Endothelial cell of umbilical vein (primary cell): ENCODE results near the gene FOXJ1. TPM values are rescaled to one million over a fixed set of nuclear protein-coding genes. Genes with fewer than 3 reads are reported as not detected.

Source experiments
- BruUV-seq: library from RNA; stranded (reverse); fragments of 400-500 nt; replicated peaks from 2 replicates; lab custom pipeline; 2021; lab: Mats Ljungman, UMichigan
- CTCF ChIA-PET: fragments of 300-600, 350-600 bp; sonication (Branson Sonifier 250); formaldehyde crosslinking; loops from one replicate; lab custom pipeline; 2021; ENCODE audit warnings: antibody characterized with exemption, inconsistent platforms; lab: Charles Lee
- POLR2A ChIA-PET: fragments of 300-600, 350-600 bp; sonication (Branson Sonifier 250); formaldehyde crosslinking; loops from one replicate; lab custom pipeline; 2021; ENCODE audit warnings: antibody characterized with exemption, inconsistent platforms; lab: Charles Lee
- DNase-seq: peaks from one replicate; pipeline ENCODE4 v3.0.0-alpha.2; 2011; ENCODE audit warnings: low read depth, low spot score
- FAIRE-seq: peaks from 2 replicates; lab custom pipeline; 2011; peaks lifted over from hg19 to GRCh38; lab: Jason Lieb, UNC
- H2AFZ ChIP-seq: 2 replicates; pipeline ENCODE4 v1.6.0; 2012; ENCODE audit warnings: low read depth, low read length, control low read depth, inconsistent platforms
- H3K27ac ChIP-seq: 2 replicates; pipeline ENCODE4 v1.5.1; 2011; ENCODE audit warnings: low read depth, mild to moderate bottlenecking, control low read depth, low read length, moderate library complexity; ENCODE audit not compliant: insufficient read depth
- H3K27me3 ChIP-seq, 2 experiments: 2 replicates each; pipeline versions ENCODE4 v1.6.0 to v1.6.1; 2011; ENCODE audit warnings: low read length in 2 of 2, mixed read lengths in 1 of 2; ENCODE audit not compliant: control insufficient read depth in 2 of 2, insufficient read depth in 2 of 2
- H3K36me3 ChIP-seq, 2 experiments: 2 replicates in 1 of 2; 3 replicates in 1 of 2; pipeline ENCODE4 v1.5.1; 2011; ENCODE audit warnings: low read length in 2 of 2, mild to moderate bottlenecking in 1 of 2, moderate library complexity in 1 of 2; ENCODE audit not compliant: control insufficient read depth in 2 of 2, insufficient read depth in 2 of 2; ENCODE audit errors: extremely low read depth in 1 of 2
- H3K4me1 ChIP-seq: 3 replicates; pipeline ENCODE4 v1.5.1; 2011; ENCODE audit warnings: mild to moderate bottlenecking, low read length; ENCODE audit not compliant: control insufficient read depth, insufficient read depth; ENCODE audit errors: extremely low read depth
- H3K4me2 ChIP-seq: 2 replicates; pipeline ENCODE4 v1.6.1; 2011; ENCODE audit warnings: low read length, control low read depth, mixed read lengths; ENCODE audit not compliant: insufficient read depth
- H3K4me3 ChIP-seq, 3 experiments: fragments of 200-600 bp in 1 of 3; sonication (generic), shearing (Covaris generic) in 1 of 3; replicated peaks in 1 of 3; 2 replicates each; pipeline ENCODE4 v1.5.1; 2011 to 2016; ENCODE audit warnings: control low read depth in 3 of 3, low read length in 3 of 3, mild to moderate bottlenecking in 2 of 3, inconsistent platforms in 1 of 3, low read depth in 1 of 3, moderate library complexity in 1 of 3; ENCODE audit not compliant: insufficient read depth in 1 of 3
- H3K79me2 ChIP-seq: 2 replicates; pipeline ENCODE4 v1.6.0; 2012; ENCODE audit warnings: low read length, inconsistent platforms; ENCODE audit not compliant: control insufficient read depth, insufficient read depth
- H3K9ac ChIP-seq: replicated peaks from 2 replicates; pipeline ENCODE3; 2011; ENCODE audit warnings: low read length, control low read depth; ENCODE audit not compliant: insufficient read depth; ENCODE audit errors: extremely low read depth
- H3K9me1 ChIP-seq: replicated peaks from 3 replicates; pipeline ENCODE4 v1.6.0; 2011; ENCODE audit warnings: mild to moderate bottlenecking, low read length; ENCODE audit not compliant: control insufficient read depth, insufficient read depth; ENCODE audit errors: extremely low read depth
- H3K9me3 ChIP-seq: replicated peaks from 2 replicates; pipeline ENCODE4 v1.5.1; 2012; ENCODE audit warnings: low read length, inconsistent platforms; ENCODE audit not compliant: control insufficient read depth, insufficient read depth
- H4K20me1 ChIP-seq: replicated peaks from 2 replicates; pipeline ENCODE3; 2011; ENCODE audit warnings: mild to moderate bottlenecking, low read length; ENCODE audit not compliant: control insufficient read depth, insufficient read depth; ENCODE audit errors: extremely low read depth
- CTCF ChIP-seq, 2 donors: IDR thresholded peaks; 1 replicate in 1 of 2; 2 replicates in 1 of 2; pipeline ENCODE4 v1.5.1; 2011; ENCODE audit warnings: low read length in 2 of 2, mild to moderate bottlenecking in 2 of 2, moderate library complexity in 2 of 2, control low read depth in 1 of 2, inconsistent platforms in 1 of 2, low read depth in 1 of 2; ENCODE audit not compliant: insufficient read depth in 1 of 2; ENCODE audit errors: extremely low read depth in 1 of 2
- MYC ChIP-seq: IDR thresholded peaks from one replicate; pipeline ENCODE4 v1.6.1; 2011; ENCODE audit warnings: mild to moderate bottlenecking, low read depth, low read length
- POLR2AphosphoS5 ChIP-seq: IDR thresholded peaks from 2 replicates; pipeline ENCODE4 v1.6.1; 2012; ENCODE audit warnings: low read depth, mild to moderate bottlenecking, control low read depth, low read length, moderate library complexity; ENCODE audit not compliant: insufficient read depth
- dilution Hi-C: fragments of 300-500 bp; cut with MboI; formaldehyde crosslinking; loops from one replicate; pipeline ENCODE4 v1.15.0; 2019; ENCODE audit warnings: low sequenced_read_pairs; ENCODE audit not compliant: extremely low pct_ligation_motif_present
- intact Hi-C: fragments of 100-400 bp; cut with micrococcal nuclease; formaldehyde crosslinking; loops from one replicate; pipeline ENCODE4 v1.10.0; 2022
- polyA plus RNA-seq, 4 experiments: library from polyadenylated mRNA; depleted of rRNA in 3 of 4; stranded (reverse) in 3 of 4; unstranded in 1 of 4; fragments of >200 nt; gene quantifications; 2 replicates each; pipeline versions ENCODE4 v1.2.1 to v1.2.3, GENCODE V29; 2011 to 2012; ENCODE audit warnings: missing spikeins in 1 of 4
- total RNA-seq: library from RNA; stranded (reverse); gene quantifications from 2 replicates; pipeline ENCODE4 v1.2.3, GENCODE V29; 2021

The FOXJ1 gene
- total and polyA plus RNA-seq, 2 donors (not counting 3 experiments of a cell fraction or from before 2014, with no cell fraction given), result not detected

DNA sequence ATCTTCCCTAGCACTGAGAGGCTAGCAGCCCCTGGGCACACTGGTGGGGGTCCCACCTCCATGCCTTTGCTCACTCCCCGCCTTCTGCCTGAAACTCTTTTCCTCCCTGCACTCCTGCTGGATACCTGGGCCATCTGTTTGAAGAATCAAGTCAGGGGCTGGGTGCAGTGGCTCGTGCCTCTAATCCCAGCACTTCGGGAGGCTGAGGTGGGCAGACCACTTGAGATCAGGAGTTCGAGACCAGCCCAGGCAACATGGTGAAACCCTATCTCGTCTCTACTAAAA lies 15.7 kb downstream of the FOXJ1 start:
- no TSS peak for BruUV-seq

DNA sequence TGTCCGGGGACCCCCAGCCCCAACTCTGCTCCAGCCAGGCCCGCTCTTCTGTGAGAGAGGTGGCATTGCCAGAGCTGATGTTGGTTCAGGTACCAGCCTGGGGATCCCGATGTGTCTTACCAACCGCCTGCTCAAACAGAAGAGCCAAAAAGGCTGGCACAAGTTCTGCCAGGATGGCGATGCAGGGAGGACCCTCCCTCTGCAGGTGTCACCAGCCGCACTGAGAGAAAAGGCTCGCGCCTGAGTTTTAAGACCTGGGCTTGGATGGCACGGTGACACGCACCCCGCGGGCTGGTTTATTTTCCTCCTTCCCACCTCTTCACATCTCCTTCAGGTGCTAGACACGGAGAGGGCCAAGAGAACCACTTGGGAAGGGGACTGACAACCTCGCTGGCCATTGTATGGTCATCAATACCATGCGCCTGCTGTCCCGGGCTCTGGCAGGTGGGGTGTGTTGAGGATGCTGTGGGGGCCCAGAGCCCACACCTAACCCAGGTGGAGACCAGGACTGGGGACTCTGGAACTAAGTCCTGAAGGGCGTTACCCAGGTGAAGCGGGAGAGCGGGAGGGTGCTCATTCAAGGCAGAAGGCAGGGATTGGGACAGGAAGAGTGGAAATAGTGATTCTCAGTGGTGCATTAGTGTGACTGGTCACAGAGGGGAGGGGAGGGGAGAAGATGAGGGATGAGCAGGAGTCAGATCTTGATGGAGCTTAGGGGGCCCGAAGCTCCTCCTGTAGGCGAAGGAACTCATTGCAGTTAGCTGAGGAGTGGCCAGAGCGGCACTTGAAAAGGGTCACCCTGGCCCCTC lies 16.3 kb downstream of the FOXJ1 start:
- POLR2A ChIA-PET, result no interaction called here

More for the DNA sequence above, 15.7 kb downstream of the FOXJ1 start:
- Histone ChIP-seq H3K4me3 (no peak overlapping the region), H3K9me1 (no peaks in the 10 kb centered on the region), H3K27me3 (no peaks in the 10 kb centered on the region), H3K4me2 (no peak overlapping the region), H3K9me3 (no peaks in the 10 kb centered on the region), H3K4me1 (peaks cover 3% of the 10 kb centered on the region), H3K27ac (no peak overlapping the region), H3K36me3 (no peaks in the 10 kb centered on the region), H3K9ac (no peak overlapping the region), H2AFZ (no peak overlapping the region), H3K79me2 (no peaks in the 10 kb centered on the region), H4K20me1 (no peaks in the 10 kb centered on the region)
- CTCF ChIA-PET, result interaction anchor here (0.9 to 14.5 kb wide), 9 partner anchors 17 to 174 kb away, joined by 3 to 320 read pairs (median 5); partner anchors contain the start of gene FOXJ1
- FAIRE-seq (peak; percentile 8), DNase-seq (no peak)
- POLR2A ChIA-PET, result interaction anchor here (0.6 kb wide), 1 partner anchor 78 kb away, joined by 3 read pairs; no protein-coding TSS in a partner anchor
- TF ChIP-seq POLR2AphosphoS5, result no peak
- intact Hi-C loops (no loop called here), dilution Hi-C loops (no loop called here)

More for the DNA sequence above, 16.3 kb downstream of the FOXJ1 start:
- no peak overlapping the region for H3K27ac ChIP-seq
- dilution Hi-C loops, result no loop called here
- H3K36me3 ChIP-seq, result no peaks in the 10 kb centered on the region
- DNase-seq, result no peak
- no TSS peak for BruUV-seq
- intact Hi-C loops, result loop anchor here (5.0 kb wide), 2 partner anchors 138 to 173 kb away; no protein-coding TSS in a partner anchor
- peaks cover 3% of the 10 kb centered on the region for H3K4me1 ChIP-seq
- no peaks in the 10 kb centered on the region for H3K27me3 ChIP-seq
- H3K79me2 ChIP-seq, result no peaks in the 10 kb centered on the region
- no peak overlapping the region for H3K4me3 ChIP-seq
- no peaks in the 10 kb centered on the region for H4K20me1 ChIP-seq
- no peaks in the 10 kb centered on the region for H3K9me3 ChIP-seq
- no peak overlapping the region for H3K9ac ChIP-seq
- no peak overlapping the region for H2AFZ ChIP-seq
- H3K9me1 ChIP-seq, result no peaks in the 10 kb centered on the region
- H3K4me2 ChIP-seq, result no peak overlapping the region
- CTCF ChIA-PET, result interaction anchor here (0.9 to 14.5 kb wide), 11 partner anchors 8 to 175 kb away, joined by 3 to 320 read pairs (median 5); partner anchors contain the start of gene FOXJ1
- no peak for TF ChIP-seq MYC
- TF ChIP-seq CTCF (IDR thresholded peaks at IDR 0.05; ENCODE audit: extremely low read depth in 1 of 2, insufficient read depth in 1 of 2, low read depth in 1 of 2, low read length in 2 of 2), result peak in 1 of 2 donors; percentile 17
- FAIRE-seq, result no peak
